GM21390 (cell line): Measurements from ENCODE around the gene ARHGAP33.

Source experiments
- ATAC-seq: cut with Tn5 transposase; IDR thresholded peaks from one replicate; pipeline ENCODE4 v1.9.1; 2021; ENCODE audit not compliant: unreplicated experiment

ARHGAP33 gene

GRCh38 chr19:35775298-35776101, at the start of gene ARHGAP33:
ARHGAP33 (plus strand) TSS chr19:35775564; CDS start chr19:35775659, 95 bp downstream.
- peak; percentile 89 for ATAC-seq

DNA sequence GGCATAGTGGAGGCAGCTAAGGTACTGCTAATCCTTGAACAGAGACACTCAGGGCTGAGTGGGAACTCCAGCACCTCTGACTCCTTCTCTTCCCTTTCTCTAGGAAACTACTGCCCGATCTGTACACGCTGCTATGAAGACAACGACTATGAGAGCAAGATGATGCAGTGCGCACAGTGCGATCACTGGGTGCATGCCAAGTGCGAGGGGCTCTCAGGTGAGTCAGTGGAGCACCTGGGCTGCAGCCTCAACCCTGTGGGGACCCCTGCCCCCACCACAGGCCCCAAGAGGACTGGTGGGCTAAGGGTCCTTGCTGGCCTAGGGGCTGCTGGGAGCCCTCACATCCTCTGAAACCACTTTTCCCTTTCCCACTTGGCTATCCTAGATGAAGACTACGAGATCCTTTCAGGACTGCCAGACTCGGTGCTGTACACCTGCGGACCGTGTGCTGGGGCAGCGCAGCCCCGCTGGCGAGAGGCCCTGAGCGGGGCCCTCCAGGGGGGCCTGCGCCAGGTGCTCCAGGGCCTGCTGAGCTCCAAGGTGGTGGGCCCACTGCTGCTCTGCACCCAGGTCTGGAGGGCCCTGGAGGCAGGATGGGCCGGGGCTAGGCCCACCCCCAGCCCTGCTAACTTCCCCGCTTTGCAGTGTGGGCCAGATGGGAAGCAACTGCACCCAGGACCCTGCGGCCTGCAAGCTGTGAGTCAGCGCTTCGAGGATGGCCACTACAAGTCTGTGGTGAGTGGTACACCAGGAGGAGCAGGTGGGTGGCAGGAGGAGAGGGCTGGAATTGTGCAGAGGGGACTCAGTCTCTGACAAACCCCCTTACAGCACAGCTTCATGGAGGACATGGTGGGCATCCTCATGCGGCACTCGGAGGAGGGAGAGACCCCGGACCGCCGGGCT, 48.1 kb upstream of the ARHGAP33 start:
- no peak for ATAC-seq

GRCh38 chr19:35727956-35728706, 47.2 kb upstream of the ARHGAP33 start:
- ATAC-seq: no peak

DNA sequence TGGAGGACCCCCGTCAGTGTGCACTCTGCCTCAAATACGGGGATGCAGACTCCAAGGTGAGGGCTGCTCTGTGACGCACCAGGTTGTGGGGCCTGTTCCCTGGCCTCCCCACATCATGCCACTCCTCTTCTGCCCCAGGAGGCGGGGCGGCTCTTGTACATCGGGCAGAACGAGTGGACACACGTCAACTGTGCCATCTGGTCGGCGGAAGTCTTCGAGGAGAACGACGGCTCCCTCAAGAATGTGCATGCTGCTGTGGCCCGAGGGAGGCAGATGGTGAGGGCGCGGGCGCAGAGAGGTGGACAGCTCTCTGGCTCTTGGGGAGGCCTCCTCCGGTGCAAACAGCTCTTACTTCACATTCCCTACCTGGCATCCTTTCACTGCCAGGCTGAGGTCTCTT, 46.3 kb upstream of the ARHGAP33 start:
- ATAC-seq: no peak

DNA sequence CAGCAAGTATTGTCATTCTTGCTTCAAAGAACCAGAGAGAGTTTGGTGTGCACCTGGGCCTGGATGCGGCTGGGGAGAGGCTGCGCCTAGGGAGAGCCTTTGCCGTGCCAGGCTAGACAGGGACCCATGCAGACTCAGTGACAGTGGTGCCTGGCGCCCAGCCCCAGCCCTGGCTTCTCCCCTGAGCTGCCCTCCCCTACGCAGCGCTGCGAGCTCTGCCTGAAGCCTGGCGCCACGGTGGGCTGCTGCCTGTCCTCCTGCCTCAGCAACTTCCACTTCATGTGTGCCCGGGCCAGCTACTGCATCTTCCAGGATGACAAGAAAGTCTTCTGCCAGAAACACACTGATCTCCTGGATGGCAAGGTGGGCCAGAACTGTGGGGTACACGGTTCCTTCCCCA, 45.6 kb upstream of the ARHGAP33 start:
- ATAC-seq: no peak

DNA sequence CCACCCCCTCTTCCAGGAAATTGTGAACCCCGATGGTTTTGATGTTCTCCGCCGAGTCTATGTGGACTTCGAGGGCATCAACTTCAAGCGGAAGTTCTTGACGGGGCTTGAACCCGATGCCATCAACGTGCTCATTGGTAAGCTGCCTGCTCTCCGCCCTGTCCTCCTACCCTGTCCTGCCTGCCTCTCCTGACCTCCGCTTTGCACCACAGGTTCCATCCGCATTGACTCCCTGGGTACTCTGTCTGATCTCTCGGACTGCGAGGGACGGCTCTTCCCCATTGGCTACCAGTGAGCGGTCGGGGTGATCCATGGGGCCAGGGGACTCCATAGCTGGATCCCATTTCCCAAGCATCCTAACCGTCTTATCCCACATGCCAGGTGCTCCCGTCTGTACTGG, 45.0 kb upstream of the ARHGAP33 start:
- ATAC-seq: no peak

DNA sequence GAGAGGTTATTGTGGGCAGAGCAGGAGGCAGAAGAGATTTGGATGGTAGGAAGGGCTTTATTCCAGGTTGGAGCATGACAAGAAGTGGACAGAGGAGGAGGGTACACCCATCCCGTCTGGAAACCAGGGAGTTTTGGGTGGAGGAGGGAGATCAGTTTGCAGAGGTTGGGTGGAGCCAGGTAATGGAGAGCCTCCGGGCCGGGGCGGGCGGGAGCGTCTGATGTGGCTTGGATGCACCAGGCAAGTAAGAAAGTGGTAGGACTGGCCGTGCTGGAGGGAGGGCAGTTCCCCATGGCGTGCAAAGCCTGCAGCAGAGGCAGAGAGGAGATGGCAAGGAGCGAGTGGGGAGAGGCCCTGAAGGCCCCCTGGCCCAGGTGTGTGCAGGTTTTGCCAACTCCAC, 44.0 kb upstream of the ARHGAP33 start:
- no peak for ATAC-seq

DNA sequence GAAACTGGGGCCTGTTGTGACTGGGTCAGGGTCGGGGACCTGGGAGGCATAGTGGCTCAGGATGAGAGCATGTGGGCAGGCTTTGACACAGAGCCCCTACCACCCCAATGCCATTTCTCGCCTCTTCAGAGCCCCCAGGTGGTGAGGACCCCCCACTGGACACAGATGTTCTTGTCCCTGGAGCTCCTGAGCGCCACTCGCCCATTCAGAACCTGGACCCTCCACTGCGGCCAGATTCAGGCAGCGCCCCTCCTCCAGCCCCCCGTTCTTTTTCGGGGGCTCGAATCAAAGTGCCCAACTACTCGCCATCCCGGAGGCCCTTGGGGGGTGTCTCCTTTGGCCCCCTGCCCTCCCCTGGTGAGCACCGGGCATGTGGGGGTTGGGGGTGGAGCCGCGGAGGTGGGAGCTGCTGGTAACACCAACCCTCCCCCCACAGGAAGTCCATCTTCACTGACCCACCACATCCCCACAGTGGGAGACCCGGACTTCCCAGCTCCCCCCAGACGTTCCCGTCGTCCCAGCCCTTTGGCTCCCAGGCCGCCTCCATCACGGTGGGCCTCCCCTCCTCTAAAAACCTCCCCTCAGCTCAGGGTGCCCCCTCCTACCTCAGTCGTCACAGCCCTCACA, 43.5 kb upstream of the ARHGAP33 start:
- ATAC-seq: no peak

DNA sequence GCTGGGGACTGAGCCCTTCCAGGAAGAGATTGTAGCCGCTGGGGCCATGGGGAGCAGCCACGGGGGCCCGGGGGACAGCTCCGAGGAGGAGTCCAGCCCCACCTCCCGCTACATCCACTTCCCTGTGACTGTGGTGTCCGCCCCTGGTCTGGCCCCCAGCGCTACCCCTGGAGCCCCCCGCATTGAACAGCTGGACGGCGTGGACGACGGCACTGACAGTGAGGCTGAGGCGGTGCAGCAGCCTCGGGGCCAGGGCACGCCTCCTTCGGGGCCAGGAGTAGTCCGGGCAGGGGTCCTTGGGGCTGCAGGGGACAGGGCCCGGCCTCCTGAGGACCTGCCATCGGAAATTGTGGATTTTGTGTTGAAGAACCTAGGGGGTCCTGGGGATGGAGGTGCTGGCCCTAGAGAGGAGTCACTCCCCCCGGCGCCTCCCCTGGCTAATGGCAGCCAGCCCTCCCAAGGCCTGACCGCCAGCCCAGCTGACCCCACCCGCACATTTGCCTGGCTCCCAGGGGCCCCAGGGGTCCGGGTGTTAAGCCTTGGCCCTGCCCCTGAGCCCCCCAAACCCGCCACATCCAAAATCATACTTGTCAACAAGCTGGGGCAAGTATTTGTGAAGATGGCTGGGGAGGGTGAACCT, 42.7 kb upstream of the ARHGAP33 start:
- ATAC-seq: no peak

DNA sequence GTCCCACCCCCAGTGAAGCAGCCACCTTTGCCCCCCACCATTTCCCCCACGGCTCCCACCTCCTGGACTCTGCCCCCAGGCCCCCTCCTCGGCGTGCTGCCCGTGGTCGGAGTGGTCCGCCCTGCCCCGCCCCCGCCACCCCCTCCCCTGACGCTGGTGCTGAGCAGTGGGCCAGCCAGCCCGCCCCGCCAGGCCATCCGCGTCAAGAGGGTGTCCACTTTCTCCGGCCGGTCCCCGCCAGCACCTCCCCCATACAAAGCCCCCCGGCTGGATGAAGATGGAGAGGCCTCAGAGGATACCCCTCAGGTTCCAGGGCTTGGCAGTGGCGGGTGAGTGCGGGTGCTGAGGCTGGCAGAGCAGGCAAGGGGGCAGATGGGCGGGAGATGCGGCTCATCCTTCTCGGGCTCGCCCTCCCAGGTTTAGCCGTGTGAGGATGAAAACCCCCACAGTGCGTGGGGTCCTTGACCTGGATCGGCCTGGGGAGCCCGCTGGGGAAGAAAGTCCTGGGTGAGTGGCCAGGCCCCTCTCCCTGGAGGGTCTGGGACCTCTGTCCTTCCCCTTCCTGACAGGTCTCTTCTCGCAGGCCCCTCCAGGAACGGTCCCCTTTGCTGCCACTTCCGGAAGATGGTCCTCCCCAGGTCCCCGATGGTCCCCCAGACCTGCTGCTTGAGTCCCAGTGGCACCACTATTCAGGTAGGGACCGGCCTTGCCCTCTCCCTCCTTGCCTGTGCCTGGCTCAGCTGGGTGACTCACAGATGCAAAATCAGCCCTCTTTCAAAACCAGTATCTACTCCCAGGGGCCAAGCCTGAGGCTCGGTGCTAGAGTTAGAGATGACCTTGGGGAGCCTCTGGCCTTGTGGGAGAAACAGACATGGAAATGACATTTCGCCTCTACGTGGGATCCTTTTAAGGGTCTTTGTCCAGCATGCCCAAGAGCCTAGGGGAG, 41.9 kb upstream of the ARHGAP33 start:
- no peak for ATAC-seq

- ATAC-seq: no peak
Observed at GRCh38 chr19:35734273-35734672, 41.1 kb upstream of the ARHGAP33 start.

DNA sequence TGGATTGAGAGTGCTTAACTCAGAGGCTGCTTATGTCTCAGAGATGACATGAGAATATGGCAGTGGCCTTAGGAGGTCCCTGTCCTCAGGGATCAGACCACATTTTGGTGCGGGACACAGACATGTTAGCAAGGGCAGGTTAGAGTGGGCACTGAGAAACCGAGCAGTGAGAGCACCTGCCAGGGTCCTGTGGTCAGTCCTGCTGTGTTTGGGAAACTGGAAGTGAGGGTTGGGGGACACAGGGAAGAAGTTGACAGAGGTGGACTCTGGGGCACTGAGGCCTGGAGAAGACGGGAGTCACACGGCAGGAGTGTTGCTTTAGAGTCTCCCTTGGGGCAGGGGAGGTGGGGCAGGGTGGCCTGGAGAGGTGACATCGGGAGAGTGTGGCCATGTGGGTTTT, 40.5 kb upstream of the ARHGAP33 start:
- no peak for ATAC-seq

- no peak for ATAC-seq
Observed at GRCh38 chr19:35736913-35737886, 38.2 kb upstream of the ARHGAP33 start.

GRCh38 chr19:35738021-35738886, 37.1 kb upstream of the ARHGAP33 start:
- ATAC-seq: no peak

DNA sequence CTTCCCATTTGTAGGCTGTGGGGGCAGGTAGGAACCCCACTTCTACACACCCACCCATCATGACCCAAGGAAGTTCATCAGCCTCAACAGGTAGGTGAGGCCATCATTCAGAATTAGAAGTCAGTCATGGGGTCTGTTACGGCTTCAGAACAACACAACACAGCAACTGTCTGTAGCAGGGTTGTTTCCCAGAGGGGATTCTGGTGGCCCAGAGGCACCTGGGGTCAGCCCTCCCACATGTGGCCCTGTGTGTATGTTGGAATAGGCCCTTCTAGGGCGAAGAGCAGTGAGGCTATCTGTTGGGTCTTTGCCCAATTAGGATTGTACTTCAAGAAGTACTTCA, 36.5 kb upstream of the ARHGAP33 start:
- no peak for ATAC-seq

GRCh38 chr19:35739275-35740107, 35.9 kb upstream of the ARHGAP33 start:
- ATAC-seq: no peak

GRCh38 chr19:35740108-35740422, 35.3 kb upstream of the ARHGAP33 start:
- peak; percentile 18 for ATAC-seq
